GM21529 (cell line): ENCODE results near the gene GABRR2.

Experiments
- ATAC-seq: cut with Tn5 transposase; IDR thresholded peaks from one replicate; pipeline ENCODE4 v1.9.1; 2021; ENCODE audit not compliant: unreplicated experiment

GABRR2 gene

GRCh38 chr6:89328976-89329375 is 13.9 kb upstream of the GABRR2 start:
- no peak for ATAC-seq

- no peak for ATAC-seq
Measured at GRCh38 chr6:89324304-89324703, 9.2 kb upstream of the GABRR2 start.

GRCh38 chr6:89323511-89323971 is 8.4 kb upstream of the GABRR2 start:
- ATAC-seq: no peak

GRCh38 chr6:89321131-89321970 is 6.3 kb upstream of the GABRR2 start:
- peak; percentile 59 for ATAC-seq

GRCh38 chr6:89320012-89320559 is 5.0 kb upstream of the GABRR2 start:
- no peak for ATAC-seq

- no peak for ATAC-seq
Measured at GRCh38 chr6:89317067-89317466, 2.0 kb upstream of the GABRR2 start.

- ATAC-seq: no peak
Measured at GRCh38 chr6:89314692-89315091, 407 bp downstream of the GABRR2 start.

- ATAC-seq: no peak
Measured at GRCh38 chr6:89313006-89313405, 2.1 kb downstream of the GABRR2 start.

GRCh38 chr6:89311853-89312531 is 3.1 kb downstream of the GABRR2 start:
- ATAC-seq: no peak

GRCh38 chr6:89311530-89311852 is 3.6 kb downstream of the GABRR2 start:
- no peak for ATAC-seq

GRCh38 chr6:89310929-89311328 is 4.2 kb downstream of the GABRR2 start:
- no peak for ATAC-seq

GRCh38 chr6:89308525-89309395 is 6.3 kb downstream of the GABRR2 start:
- ATAC-seq: no peak

GRCh38 chr6:89304517-89304916 is 10.6 kb downstream of the GABRR2 start:
- peak; percentile 43 for ATAC-seq

- ATAC-seq: no peak
Measured at GRCh38 chr6:89302936-89303335, 12.2 kb downstream of the GABRR2 start.

GRCh38 chr6:89302195-89302770 is 12.8 kb downstream of the GABRR2 start:
- no peak for ATAC-seq

- ATAC-seq: no peak
Measured at GRCh38 chr6:89301586-89302194, 13.4 kb downstream of the GABRR2 start.

GRCh38 chr6:89299466-89299850 is 15.6 kb downstream of the GABRR2 start:
- ATAC-seq: no peak

GRCh38 chr6:89298680-89299465 is 16.2 kb downstream of the GABRR2 start:
- ATAC-seq: peak; percentile 38

- ATAC-seq: peak; percentile 95
Measured at GRCh38 chr6:89297695-89298351, 17.3 kb downstream of the GABRR2 start.
